HG03159 (cell line): ENCODE data around the gene COMMD2.

ENCODE experiments used
- ATAC-seq: cut with Tn5 transposase; IDR thresholded peaks from one replicate; pipeline ENCODE4 v1.9.1; 2021; ENCODE audit warnings: mild to moderate bottlenecking, moderate library complexity; ENCODE audit not compliant: unreplicated experiment

The COMMD2 gene

GRCh38 chr3:149764302-149764701, 12.0 kb upstream of the COMMD2 start:
- no peak for ATAC-seq

GRCh38 chr3:149763565-149764195, 11.4 kb upstream of the COMMD2 start:
- no peak for ATAC-seq

GRCh38 chr3:149753717-149754116, 1.4 kb upstream of the COMMD2 start:
- ATAC-seq = no peak

- peak; percentile 4 for ATAC-seq
These were observed 473 bp upstream of the COMMD2 start for GRCh38 chr3:149752788-149753136.

- no peak for ATAC-seq
These were observed 738 bp downstream of the COMMD2 start for GRCh38 chr3:149751551-149751950.

GRCh38 chr3:149744606-149745005, 7.7 kb downstream of the COMMD2 start:
- ATAC-seq = no peak

- ATAC-seq = no peak
These were observed 8.1 kb downstream of the COMMD2 start for GRCh38 chr3:149744151-149744550.

- ATAC-seq = no peak
These were observed 12.9 kb downstream of the COMMD2 start for GRCh38 chr3:149739396-149739795.

- no peak for ATAC-seq
These were observed 13.4 kb downstream of the COMMD2 start for GRCh38 chr3:149738876-149739275.

GRCh38 chr3:149736953-149737205, 15.4 kb downstream of the COMMD2 start:
- no peak for ATAC-seq

- no peak for ATAC-seq
These were observed 15.9 kb downstream of the COMMD2 start for GRCh38 chr3:149736175-149736952.

GRCh38 chr3:149732234-149732633, 20.1 kb downstream of the COMMD2 start:
- ATAC-seq = no peak

GRCh38 chr3:149727656-149728055, 24.6 kb downstream of the COMMD2 start:
- ATAC-seq = no peak

GRCh38 chr3:149726716-149727407, 25.4 kb downstream of the COMMD2 start:
- peak; percentile 84 for ATAC-seq

- ATAC-seq = no peak
These were observed 28.5 kb downstream of the COMMD2 start for GRCh38 chr3:149723781-149724180.

- ATAC-seq = no peak
These were observed 31.4 kb downstream of the COMMD2 start for GRCh38 chr3:149720918-149721317.

- ATAC-seq = no peak
These were observed 34.8 kb downstream of the COMMD2 start for GRCh38 chr3:149717391-149718056.

- no peak for ATAC-seq
These were observed 35.3 kb downstream of the COMMD2 start for GRCh38 chr3:149716984-149717383.

- ATAC-seq = no peak
These were observed 37.0 kb downstream of the COMMD2 start for GRCh38 chr3:149715247-149715646.

- no peak for ATAC-seq
These were observed 38.3 kb downstream of the COMMD2 start for GRCh38 chr3:149713730-149714654.

- ATAC-seq = no peak
These were observed 45.4 kb downstream of the COMMD2 start for GRCh38 chr3:149706905-149707304.
